GM12865 (cell line): ENCODE results near the gene PFKFB3.
"Not testable (repeated sequence)": the region's sequence is repeated elsewhere in the genome, so short reads cannot be mapped to it uniquely, and the experiment has no call there.

ENCODE experiments used
- DNase-seq: peaks from one replicate; pipeline ENCODE4 v3.0.0; 2010; ENCODE audit warnings: low read depth
- H3K4me3 ChIP-seq: 2 replicates; pipeline ENCODE4 v1.5.1; 2011; ENCODE audit warnings: mild to moderate bottlenecking, low read depth, low read length, control low read depth
- TF ChIP-seq, protein P1 (sequence below): IDR thresholded peaks from 2 replicates; pipeline ENCODE4 v1.5.1; 2011; ENCODE audit warnings: low read length, control low read depth, low read depth, inconsistent platforms; ENCODE audit not compliant: insufficient read depth; ENCODE audit errors: missing control alignments

Gene PFKFB3

DNA sequence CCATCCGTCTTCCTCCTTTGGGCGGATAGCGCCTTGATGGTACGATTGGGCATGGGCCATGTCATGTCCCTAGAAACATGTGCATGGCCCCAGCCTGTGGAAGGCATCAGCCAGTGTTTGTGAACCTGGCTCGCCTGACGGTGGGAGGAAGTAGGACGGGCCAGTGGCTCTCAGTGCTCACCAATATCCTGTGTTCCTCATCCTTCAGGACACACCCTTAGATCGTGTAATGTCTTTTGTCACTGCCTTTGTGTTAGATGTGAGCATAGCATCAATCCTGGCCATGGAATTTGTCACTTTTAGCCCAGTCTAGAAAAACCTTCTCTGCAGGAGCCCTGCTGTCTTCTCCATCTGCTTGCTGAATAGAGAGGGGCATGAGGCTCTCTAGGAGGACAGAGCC lies 77.6 kb downstream of the PFKFB3 start:
- no peak overlapping the region for H3K4me3 ChIP-seq
- DNase-seq = no peak
- TF ChIP-seq, protein P1, sequence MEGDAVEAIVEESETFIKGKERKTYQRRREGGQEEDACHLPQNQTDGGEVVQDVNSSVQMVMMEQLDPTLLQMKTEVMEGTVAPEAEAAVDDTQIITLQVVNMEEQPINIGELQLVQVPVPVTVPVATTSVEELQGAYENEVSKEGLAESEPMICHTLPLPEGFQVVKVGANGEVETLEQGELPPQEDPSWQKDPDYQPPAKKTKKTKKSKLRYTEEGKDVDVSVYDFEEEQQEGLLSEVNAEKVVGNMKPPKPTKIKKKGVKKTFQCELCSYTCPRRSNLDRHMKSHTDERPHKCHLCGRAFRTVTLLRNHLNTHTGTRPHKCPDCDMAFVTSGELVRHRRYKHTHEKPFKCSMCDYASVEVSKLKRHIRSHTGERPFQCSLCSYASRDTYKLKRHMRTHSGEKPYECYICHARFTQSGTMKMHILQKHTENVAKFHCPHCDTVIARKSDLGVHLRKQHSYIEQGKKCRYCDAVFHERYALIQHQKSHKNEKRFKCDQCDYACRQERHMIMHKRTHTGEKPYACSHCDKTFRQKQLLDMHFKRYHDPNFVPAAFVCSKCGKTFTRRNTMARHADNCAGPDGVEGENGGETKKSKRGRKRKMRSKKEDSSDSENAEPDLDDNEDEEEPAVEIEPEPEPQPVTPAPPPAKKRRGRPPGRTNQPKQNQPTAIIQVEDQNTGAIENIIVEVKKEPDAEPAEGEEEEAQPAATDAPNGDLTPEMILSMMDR = no peak

DNA sequence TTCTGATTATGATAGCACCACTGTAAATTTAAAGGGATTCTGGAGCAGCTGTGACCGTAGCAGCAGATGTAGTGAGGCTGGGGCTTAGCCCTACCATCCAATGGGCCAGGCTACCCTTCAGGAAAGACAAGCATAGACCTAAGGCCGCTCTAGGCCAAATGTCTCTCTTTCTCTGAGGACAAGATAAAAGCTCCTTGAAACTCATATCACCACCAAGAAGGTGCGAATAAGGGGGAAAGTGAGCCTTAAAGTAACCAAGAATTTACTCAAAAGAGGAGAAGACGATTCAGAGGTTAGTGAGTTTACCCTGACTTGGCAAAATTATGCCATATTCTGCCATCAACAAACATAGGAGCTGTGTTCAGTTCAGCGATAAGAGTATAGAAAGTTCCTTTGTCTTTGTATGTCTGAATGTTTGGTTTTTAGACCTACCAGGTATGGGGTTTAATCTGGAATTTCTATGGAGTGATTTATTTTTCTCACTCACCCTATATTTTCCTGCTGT lies 79.8 kb downstream of the PFKFB3 start:
- H3K4me3 ChIP-seq = no peak overlapping the region
- TF ChIP-seq, protein P1 = no peak
- no peak for DNase-seq

DNA sequence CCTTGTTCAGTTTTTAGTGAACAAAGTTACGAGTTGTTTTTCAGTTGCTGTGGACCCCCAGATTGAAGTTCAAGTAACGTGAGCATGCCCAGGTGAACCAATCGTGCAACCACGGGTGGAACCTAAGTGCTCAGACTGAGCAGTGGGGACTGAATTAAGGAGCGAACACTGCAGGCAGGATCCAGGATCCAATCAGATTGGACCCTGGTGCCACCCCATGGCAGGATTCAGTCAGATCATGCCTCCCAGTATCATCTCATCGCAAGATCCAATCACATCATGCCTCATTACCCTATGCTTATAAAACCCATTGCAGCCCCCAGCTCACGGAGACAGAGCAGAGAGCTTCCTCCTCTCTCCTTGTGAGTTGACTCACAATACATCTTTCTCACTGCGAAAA lies 80.9 kb downstream of the PFKFB3 start:
- TF ChIP-seq, protein P1 = no peak
- no peak for DNase-seq

DNA sequence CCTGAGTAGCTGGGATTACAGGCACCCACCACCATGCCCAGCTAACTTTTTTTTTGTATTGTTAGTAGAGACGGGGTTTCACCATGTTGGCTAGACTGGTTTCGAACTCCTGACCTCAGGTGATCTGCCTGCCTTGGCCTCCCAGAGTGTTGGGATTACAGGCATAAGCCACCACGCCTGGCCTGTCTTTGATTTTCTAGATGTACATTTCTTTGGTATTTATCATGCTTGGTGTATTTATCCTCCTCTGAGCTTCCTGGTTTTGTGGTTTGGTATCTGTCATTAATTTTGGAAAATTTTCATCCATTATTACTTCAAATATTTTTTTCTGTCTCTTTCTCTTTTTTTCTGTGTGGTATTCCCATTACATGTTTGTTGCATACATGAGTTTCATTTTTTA lies 87.9 kb downstream of the PFKFB3 start:
- H3K4me3 ChIP-seq, DNase-seq: not testable (repeated sequence)

More for the DNA sequence above, 80.9 kb downstream of the PFKFB3 start:
- no peak overlapping the region for H3K4me3 ChIP-seq

DNA sequence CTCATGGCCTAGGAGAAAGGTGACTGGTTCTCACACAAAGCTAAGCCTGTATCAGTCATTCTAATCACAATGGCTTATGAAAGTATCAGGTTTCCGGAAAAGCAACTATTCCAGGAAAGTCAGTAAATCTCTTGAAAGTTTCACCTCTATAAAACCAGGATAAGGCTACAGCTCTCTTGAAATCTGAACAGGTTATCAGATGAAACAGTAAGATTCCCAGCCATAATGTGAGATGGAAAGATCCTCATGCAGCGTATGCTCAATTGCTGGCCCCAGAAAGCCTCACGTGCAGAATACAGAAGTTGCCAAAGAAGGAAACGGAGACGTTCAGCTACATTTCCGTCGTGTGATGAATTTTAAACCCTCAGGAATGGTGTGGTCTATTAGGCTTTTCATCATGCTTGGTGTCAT lies 90.0 kb downstream of the PFKFB3 start:
- no peak overlapping the region for H3K4me3 ChIP-seq
- no peak for DNase-seq
- TF ChIP-seq, protein P1 = no peak

DNA sequence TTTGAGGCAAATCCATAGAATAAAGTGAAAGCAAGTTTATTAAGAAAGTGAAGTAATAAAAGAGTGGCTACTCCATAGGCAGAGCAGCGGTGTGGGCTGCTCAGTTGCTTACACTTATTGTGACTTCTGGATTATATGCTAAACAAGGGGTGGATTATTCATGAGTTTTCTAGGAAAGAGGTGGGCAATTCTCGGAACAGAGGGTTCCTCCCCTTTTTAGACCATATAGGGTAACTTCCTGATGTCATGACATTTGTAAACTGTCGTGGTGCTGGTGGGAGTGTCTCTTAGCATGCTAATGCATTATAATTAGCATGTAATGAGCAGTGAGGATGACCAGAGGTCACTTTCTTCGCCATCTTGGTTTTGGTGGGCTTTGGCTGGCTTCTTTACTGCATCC lies 93.7 kb downstream of the PFKFB3 start:
- not testable (repeated sequence) for H3K4me3 ChIP-seq, DNase-seq

DNA sequence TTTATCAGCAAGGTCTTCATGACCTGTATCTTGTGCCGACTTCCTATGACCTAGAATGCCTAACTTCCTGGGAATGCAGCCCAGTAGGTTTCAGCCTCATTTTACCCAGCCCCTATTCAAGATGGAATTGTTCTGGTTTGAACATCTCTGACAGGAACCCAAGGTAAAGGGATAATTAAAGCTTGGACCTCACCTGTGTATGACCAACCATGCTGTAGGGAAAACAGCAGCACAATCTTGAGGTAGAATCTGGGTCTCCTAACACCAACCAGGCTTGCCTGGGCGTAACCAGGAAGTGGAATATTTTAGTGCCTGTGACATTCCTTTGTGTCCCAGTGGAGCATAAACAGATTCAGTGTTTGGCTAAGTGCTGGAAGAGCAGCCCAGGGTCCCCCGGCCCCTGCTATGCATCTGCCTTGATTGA lies 94.1 kb downstream of the PFKFB3 start:
- no peak for DNase-seq
- no peak overlapping the region for H3K4me3 ChIP-seq
- TF ChIP-seq, protein P1 = no peak

DNA sequence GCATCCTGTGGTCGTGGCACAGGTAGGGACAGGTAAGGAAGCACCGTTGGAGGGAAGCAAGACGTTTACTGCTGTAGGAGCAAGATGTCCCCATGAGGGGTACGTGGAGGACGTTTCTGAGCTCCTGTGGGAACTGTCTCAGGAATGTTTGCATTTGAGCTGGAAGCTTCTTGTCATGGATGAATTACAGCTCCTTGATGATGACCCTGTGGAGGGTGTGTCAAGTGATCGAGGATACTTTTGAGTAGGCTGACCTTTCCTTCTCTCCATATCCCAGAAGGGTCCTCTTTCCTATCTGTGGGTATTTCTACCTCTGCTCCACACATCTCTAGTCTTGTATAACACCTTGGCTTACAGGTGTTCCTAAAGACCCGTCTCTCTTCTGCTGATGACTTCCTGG lies 94.8 kb downstream of the PFKFB3 start:
- TF ChIP-seq, protein P1 = no peak
- no peak for DNase-seq
- H3K4me3 ChIP-seq = no peak overlapping the region
